Fibroblast of mammary gland (primary cell): ENCODE results near the gene PLXNA2.

Experiments used
- DNase-seq: peaks from one replicate; pipeline ENCODE4 v3.0.0-alpha.2; 2010; ENCODE audit warnings: low read depth
- H3K4me3 ChIP-seq: 2 replicates; pipeline ENCODE4 v1.5.1; 2011; ENCODE audit warnings: low read depth, mild to moderate bottlenecking, low read length, moderate library complexity; ENCODE audit not compliant: control insufficient read depth
- CTCF ChIP-seq: conservative IDR thresholded peaks from 2 replicates; pipeline ENCODE4 v1.5.1; 2011; ENCODE audit warnings: low read depth, low read length, inconsistent platforms; ENCODE audit not compliant: control insufficient read depth, insufficient read depth

PLXNA2 gene

GRCh38 chr1:208034135-208034534 is 210.0 kb downstream of the PLXNA2 start:
- no peak for TF ChIP-seq CTCF
- H3K4me3 ChIP-seq = no peak overlapping the region
- no peak for DNase-seq

GRCh38 chr1:208033236-208033635 is 210.9 kb downstream of the PLXNA2 start:
- DNase-seq = no peak
- TF ChIP-seq CTCF = no peak
- H3K4me3 ChIP-seq = no peak overlapping the region

- no peak for DNase-seq
- no peak for TF ChIP-seq CTCF
- H3K4me3 ChIP-seq = no peak overlapping the region
Observed at GRCh38 chr1:208031932-208032320, 212.3 kb downstream of the PLXNA2 start.

GRCh38 chr1:208031316-208031931 is 212.8 kb downstream of the PLXNA2 start:
- no peak overlapping the region for H3K4me3 ChIP-seq
- DNase-seq = no peak
- no peak for TF ChIP-seq CTCF

GRCh38 chr1:208030288-208031091 is 213.7 kb downstream of the PLXNA2 start:
- H3K4me3 ChIP-seq = no peak overlapping the region
- TF ChIP-seq CTCF = no peak
- DNase-seq = peak; percentile 34

GRCh38 chr1:208029381-208030287 is 214.6 kb downstream of the PLXNA2 start:
- peak; percentile 77 for DNase-seq
- TF ChIP-seq CTCF = no peak
- no peak overlapping the region for H3K4me3 ChIP-seq
